HG03135 (cell line): ENCODE results near the gene FANCC.

Experiments used
- ATAC-seq: cut with Tn5 transposase; IDR thresholded peaks from one replicate; pipeline ENCODE4 v1.9.1; 2021; ENCODE audit warnings: mild to moderate bottlenecking, moderate library complexity; ENCODE audit not compliant: unreplicated experiment

Gene FANCC

DNA sequence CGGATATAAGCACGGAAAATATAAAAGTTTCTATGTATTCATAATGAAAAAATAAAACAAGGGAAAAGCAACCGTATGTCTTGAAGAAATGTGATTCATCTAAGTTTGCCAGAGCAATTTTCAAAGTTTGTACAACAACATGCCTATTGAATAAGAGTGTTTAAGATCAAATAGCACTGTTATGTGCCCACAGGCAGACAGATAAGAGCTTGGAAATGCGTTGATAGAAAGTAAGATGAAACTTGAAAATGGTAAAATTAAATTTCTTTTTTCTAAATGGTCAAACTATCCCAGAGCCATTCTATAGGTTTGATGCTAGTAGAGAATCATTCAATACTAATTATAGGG is 189.4 kb downstream of the FANCC start:
- ATAC-seq = no peak

DNA sequence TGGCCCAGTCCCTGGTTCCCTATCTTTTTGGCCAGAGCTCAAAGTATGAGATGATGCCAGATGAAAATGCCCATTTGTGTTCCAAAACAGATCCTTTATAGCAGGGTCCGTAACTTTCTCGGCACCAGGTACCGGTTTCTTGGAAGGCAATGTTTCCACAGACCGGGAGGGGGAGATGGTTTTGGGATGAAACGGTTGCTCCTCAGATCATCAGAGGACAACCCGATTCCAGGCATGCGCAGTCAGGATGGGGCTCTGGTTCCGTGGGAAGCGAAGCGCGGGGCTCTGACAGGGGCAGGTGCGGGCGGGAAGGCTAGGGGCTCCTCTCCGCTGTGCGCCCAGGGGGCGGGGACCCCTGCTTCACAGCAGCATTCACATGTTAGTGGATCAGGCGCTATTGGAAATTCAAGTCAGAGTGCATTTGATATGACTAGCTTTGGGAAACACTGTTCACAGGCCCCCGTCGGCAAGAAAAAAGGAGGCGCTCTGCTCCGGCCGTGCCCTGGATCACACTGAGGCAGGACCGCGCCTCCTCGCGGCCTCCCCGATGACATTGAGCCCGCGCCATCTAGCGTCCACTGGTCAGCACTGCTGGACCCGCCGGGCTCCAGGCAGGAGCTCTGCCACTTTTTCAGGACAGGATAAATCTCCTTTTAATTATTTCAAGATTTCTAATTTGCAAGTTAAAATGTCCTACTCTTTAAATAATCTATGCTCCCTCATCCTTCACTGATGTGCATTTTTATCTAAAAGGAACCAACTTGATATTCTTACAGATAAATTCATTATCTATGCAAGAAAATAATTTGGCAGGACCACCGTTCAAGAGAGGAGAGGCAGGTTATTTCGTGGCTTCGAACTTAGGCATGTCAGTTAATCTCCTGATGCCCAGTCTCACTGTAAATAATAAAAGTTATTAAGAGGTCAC is 190.0 kb downstream of the FANCC start:
- no peak for ATAC-seq

- no peak for ATAC-seq
These were observed 190.8 kb downstream of the FANCC start for GRCh38 chr9:95126739-95127138.

DNA sequence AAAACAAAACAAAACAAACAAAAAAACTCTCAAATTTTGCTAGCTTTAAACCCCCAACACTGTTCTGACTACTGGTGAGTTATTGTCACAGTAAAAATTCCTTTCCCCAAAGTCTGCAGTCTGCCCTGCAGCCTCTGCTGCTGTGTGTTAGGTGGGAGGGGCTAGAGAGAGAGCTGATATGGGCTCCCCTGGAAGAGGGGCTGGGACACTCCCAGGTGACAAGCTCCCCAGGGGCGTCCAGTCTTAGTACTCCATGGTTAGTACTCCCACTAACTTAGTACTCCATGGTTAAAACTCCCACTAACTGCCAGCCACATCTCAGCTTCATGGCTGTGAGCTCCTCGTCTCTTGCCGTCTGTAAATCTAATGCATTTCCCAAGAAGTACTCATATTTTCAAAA is 191.9 kb downstream of the FANCC start:
- ATAC-seq = no peak

DNA sequence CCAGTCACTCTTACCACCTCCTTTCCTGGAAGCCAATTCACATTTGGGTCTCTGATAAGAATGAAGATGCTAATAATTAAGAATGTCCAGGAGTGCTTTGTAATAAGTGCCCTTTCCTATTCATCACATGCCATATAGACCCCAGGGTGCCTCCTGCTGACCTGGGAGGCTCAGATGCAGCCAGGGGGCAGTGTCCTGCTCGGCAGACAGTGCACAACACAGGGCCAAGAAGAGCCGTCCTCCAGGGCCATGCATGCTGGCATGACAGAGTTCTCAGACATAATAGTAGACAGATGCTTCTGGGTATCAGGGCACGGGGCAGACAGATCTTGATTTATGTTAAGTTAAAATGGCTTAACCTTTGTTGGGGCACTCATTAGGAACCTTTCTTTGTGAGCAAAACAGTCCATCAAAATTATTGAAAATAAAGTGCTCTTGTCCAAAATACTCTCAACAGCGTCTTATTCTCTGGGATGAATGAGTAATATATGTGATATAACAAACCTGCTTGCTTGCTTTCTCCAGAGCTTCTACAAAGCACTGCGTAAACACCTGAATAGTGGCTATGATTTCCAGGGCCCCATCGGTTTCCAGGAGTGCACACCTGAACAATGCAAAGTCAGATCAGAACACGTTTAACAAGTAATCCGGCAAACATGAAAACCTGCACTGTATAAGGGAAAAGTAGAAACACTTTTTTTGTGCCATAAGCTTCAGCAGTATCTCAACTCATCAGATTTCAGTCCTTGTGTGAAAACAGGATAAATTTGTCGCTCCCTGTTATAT is 192.7 kb downstream of the FANCC start:
- ATAC-seq = no peak

DNA sequence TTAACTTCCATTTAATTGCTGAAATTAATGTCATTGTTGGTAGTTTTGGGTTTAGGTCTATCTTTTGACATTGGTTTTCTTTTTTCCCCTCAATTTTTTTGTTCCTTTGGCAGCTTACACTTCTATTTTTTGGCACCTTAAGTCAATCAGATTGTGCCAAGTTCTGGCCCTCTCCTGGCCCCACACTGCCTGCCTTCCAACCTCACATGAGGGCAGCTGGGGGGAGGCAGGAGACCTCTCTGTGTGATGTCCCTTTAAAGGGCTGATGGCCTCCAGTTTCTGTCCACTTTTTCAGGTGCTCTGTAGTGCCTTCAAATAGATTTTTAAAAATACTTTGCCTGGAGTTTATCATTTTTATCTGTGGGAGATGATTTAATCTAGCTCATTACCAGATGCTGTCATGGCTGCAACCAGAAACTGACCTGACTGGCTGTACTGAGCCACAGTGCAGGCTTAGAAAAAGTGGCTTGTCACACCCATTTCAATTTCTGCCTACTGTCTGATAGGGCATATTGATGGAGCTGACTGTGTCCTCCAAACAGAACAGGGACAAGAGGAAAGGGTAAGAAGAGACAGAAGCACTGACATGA is 196.6 kb downstream of the FANCC start:
- ATAC-seq = no peak

DNA sequence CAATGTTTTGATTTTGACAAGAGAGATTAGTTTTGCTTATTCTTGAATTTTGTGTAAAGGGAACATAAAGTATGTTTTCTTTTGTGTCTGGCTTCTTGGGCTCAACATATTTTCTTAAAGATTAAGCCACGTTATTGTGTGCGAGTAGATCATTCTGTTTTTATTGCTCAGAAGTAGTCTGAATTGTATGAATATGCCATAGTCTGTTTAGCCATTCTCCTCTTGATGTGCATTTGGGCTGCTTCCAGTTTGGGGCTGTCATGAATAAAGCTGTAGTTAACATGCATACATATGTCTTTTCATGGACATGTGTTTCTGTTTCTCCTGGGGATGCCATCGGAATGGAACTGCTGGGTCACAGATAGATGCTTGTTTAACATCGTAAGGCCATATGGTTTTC is 198.9 kb downstream of the FANCC start:
- no peak for ATAC-seq

GRCh38 chr9:95116808-95117204 is 200.7 kb downstream of the FANCC start:
- no peak for ATAC-seq

GRCh38 chr9:95116002-95116807 is 201.3 kb downstream of the FANCC start:
- no peak for ATAC-seq

DNA sequence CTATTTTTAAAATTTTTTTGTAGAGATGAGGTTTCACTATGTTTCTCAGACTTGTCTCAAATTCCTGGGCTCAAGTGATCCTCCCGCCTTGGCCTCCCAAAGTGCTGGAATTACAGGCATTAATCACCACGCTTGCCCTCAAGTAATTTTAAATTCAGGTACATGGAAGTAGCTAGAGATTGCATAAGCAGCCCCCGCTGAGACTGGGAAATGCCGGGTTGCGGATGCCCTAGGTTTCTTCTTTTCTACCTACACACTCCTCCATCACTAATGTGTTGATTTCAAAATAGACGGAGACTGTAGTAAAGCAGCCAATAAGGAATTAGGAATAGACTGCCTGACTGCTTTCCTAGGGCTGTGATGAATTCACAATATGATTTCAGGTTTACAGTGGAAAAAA is 202.4 kb downstream of the FANCC start:
- no peak for ATAC-seq

DNA sequence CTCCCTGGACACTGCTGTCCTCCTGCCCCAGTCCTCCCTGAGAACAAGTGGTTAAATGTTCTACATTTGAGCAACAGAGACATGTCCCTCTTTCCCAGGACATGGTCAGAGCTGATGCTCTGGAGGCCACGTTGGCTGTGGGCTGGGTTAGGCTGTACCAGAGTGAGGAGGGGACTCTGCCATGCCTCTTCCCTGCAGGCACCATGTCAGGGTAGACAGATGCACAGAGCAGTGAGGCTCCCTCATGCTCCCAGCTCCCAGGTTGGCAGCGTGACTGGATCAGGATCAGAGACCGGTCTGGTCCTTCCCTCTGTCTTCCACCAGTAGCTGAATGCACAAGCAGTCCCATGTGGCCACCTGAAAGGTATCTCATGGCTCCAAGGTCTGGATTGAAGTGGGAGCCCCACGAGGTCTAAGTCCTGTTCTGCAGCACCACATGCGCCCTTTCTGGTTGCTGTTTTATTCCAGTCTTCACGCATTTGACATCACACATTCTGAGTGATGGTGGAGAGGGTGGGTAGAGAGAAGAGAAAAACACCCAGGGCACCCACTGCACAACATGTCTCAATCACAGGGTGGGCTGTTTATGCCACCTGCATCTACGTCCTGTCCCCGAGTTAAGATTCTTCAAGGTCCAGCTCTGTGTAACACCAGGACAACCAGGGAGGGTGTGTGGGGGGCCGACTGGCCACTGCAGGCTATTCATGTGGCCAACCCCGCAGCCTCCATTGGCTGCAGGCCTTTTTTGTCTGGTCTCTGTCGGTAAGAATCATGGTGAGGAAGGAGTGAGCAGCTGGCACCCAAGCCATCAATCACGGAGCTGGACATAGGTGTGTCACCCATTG is 204.9 kb downstream of the FANCC start:
- ATAC-seq = no peak

- no peak for ATAC-seq
These were observed 205.8 kb downstream of the FANCC start for GRCh38 chr9:95111716-95112115.

DNA sequence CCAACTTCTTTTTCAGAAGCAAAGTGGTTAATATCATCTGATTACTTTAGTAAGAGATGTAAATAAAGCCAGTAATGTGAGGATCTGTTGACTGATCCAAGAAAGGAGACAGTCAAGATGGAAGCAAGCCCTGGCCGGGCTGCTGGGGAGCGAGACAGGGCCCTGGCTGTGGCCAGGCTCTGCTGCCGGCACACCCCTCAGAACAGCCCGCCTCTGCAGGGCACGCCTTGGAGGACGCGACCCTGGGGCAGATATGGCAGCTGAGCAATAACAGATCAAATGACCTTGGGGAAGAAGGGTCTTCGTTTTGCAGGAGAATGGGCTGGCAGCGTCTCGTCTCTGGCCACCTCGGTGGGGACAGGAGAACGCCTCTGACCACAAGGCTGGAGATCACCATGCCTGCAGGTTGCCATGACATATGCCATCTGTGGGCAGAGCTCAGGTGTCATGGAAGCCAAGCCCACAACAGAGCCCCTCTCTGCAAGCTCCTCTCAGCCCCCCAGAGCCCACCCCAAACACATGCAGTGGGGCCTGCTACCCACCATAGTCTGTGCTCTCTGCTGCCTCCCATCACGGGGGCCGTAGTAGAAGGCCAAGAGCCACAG is 206.5 kb downstream of the FANCC start:
- no peak for ATAC-seq

- ATAC-seq = no peak
These were observed 208.1 kb downstream of the FANCC start for GRCh38 chr9:95109456-95109855.

- no peak for ATAC-seq
These were observed 208.7 kb downstream of the FANCC start for GRCh38 chr9:95108777-95109176.

DNA sequence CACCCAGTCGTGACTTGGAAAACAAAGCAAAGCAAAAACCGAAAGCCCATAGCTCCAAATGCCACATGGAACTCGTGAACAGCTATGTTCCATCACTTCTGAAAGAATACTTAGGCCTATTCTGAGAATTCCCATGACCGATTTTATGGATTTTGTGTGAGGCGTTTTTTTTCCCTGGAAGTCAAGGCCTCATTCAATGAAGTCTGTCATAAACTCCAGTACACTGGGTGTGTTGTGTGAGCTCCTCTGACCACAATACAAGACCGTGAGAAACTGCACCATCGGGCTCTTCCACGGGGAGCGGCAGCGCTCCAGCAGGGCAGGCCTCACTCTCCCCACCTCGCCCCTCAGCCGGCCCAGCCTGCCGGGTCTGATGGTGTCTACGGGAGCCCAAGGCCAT is 209.5 kb downstream of the FANCC start:
- no peak for ATAC-seq

- no peak for ATAC-seq
These were observed 210.3 kb downstream of the FANCC start for GRCh38 chr9:95107001-95107749.

DNA sequence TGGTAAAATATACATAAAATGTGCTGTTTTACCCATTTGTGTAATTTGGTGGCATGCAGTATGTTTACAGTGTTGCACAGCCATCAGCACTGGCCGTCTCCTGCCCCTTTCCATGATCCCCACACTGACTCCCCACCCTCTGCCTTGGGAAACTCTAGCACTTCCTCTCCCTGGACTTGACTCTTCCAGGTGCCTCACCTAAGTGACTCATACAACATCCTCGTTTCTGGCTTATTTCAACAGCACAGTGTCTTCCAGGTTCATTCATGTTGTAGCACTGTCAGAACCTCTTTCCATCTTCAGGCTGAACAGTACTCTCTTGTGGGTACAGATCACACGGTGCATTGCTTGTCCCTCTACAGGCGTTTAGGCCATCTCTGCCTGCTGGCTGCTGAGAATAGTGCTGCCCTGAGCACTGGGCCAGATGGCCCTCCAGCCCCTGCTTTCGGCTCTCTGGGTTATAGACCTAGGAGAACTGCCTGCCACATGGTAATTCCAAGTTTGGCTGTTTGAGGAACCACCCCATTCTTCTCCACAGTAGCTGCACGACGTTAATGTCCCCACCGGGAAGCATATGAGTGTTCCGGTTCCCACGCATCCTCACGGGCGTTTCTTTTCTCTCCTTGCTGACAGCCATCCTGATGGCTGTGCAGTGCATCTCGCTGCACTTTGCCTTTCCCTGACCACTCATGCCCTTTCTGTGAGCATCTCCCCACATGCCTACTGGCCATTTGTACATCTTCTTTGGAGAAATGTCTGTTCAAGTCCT is 211.8 kb downstream of the FANCC start:
- ATAC-seq = no peak
